IPS DF 6.9 (cell line): Measurements from ENCODE around the gene IFT57.
"Not testable (repeated sequence)": the region's sequence is repeated elsewhere in the genome, so short reads cannot be mapped to it uniquely, and the experiment has no call there.

Experiments used
- DNase-seq: peaks from one replicate; pipeline ENCODE4 v3.0.0-alpha.2; 2013; ENCODE audit warnings: low read depth, low spot score
- H3K27ac ChIP-seq: one replicate; pipeline ENCODE4 v1.5.1; 2013; ENCODE audit warnings: low read length, control low read depth
- H3K27me3 ChIP-seq: 2 replicates; pipeline ENCODE4 v1.6.1; 2013; ENCODE audit warnings: mild to moderate bottlenecking, low read length; ENCODE audit not compliant: control insufficient read depth, insufficient read depth
- H3K36me3 ChIP-seq: 2 replicates; pipeline ENCODE4 v1.6.1; 2013; ENCODE audit warnings: low read length; ENCODE audit not compliant: control insufficient read depth, insufficient read depth
- H3K4me1 ChIP-seq: 2 replicates; pipeline ENCODE4 v1.6.1; 2013; ENCODE audit warnings: low read length; ENCODE audit not compliant: control insufficient read depth, insufficient read depth
- H3K4me3 ChIP-seq: 2 replicates; pipeline ENCODE4 v1.5.1; 2013; ENCODE audit warnings: mild to moderate bottlenecking, low read length
- H3K9me3 ChIP-seq: 2 replicates; pipeline ENCODE4 v1.6.1; 2013; ENCODE audit warnings: low read length, inconsistent platforms; ENCODE audit not compliant: control insufficient read depth, insufficient read depth
- WGBS: extraction: QIAGEN DNeasy Blood & Tissue Kit; methylation state at CpG from one replicate; pipeline ENCODE4 v1.1.7; 2013; ENCODE audit warnings: mixed read lengths, missing lambda C conversion rate; ENCODE audit not compliant: insufficient read length, insufficient coverage; 5-methylcytosine and 5-hydroxymethylcytosine counted together

Gene IFT57, protein sequence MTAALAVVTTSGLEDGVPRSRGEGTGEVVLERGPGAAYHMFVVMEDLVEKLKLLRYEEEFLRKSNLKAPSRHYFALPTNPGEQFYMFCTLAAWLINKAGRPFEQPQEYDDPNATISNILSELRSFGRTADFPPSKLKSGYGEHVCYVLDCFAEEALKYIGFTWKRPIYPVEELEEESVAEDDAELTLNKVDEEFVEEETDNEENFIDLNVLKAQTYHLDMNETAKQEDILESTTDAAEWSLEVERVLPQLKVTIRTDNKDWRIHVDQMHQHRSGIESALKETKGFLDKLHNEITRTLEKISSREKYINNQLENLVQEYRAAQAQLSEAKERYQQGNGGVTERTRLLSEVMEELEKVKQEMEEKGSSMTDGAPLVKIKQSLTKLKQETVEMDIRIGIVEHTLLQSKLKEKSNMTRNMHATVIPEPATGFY

DNA sequence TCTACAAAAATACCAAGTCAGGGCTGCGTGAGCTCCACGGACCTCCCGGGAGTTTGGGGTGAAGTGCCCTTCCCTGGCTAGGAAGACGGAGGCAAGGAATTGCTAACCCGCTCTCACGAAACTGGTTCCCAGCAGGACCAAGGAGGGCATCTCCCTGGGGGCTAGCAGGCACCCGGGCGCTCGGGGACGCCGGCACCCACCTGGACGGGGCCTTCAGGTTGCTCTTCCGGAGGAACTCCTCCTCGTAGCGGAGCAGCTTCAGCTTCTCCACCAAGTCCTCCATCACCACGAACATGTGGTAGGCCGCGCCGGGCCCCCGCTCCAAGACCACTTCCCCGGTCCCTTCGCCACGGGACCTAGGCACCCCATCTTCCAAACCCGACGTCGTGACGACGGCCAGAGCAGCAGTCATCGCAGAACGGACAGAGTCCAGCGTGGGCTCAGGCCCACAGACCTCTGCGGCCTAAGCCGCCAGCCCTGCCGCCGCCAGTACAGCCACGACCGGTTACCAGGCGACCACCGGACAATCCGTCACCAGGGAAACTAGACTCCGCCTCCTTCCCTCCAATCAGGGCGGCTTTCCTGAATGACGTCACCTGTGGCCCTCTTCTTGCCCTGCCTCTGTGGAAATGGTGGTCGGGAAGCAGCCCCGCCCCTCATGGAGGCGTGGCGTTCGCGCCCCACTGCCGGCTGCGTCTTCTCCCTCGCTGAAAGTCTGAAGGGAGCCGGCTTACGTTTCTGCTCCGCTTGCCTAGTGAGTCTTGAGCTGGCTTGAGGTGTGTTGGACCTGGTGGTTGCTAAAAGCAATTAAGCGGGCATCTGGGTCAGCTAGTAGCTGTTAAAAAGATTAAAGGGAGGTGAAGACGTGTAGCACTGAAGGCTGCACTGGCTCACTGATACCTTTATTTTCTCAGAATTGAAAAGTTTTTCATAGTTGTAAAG, at the start of gene IFT57:
Gene IFT57 (minus strand): TSS at position 514 of the 942 bp plus-strand sequence. CDS start 102 bp downstream, at position 412.
- DNase-seq: peak; percentile 95
- Histone ChIP-seq H3K27ac (no peak within 1 kb of the TSS), H3K27me3 (no peaks in the 10 kb centered on the region), H3K4me3 (peak within 1 kb of the TSS; percentile 91), H3K4me1 (no peaks in the 10 kb centered on the region), H3K36me3 (no peaks in the 10 kb centered on the region), H3K9me3 (no peaks in the 10 kb centered on the region)
- WGBS: no CpG with 5 or more reads among the region's 57 CpGs

DNA sequence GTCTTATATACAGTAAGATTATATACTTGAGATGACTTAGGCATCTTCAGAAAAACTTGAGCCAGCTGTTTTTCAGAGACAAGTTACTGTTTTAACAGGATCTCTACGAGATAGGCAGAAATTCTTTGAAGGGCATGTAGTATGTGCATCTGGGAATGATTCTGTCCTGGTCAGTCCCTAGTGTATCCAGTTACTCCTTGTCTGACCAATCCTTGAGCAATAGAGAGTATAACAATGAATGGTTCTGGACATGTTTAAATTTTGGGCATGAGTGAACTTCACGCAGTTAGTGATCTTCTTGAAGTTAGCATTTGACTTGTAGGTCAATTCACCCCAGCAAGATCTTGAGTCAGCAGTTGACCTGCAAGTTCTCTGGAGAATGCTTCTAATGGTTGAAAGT, 49.4 kb upstream of the IFT57 start:
- no CpG with 5 or more reads among the region's 2 CpGs for WGBS

DNA sequence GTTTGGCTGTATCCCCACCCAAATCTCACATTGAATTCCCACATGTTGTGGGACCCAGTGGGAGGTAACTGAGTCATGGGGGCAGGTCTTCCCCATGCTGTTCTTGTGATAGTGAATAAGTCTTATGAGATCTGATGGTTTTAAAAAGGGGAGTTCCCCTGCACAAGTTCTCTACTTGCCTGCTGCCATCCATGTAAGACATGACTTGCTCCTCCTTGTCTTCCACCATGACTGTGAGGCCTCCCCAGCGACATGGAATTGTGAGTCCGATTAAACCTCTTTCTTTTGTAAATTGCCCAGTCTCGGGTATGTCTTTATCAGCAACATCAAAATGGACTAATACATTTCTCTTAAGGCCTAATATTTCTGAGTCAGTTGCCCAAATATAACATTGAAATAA, 46.0 kb upstream of the IFT57 start:
- H3K36me3 ChIP-seq, H3K27me3 ChIP-seq, H3K4me1 ChIP-seq, H3K27ac ChIP-seq, DNase-seq, H3K9me3 ChIP-seq, H3K4me3 ChIP-seq: not testable (repeated sequence)
- no CpG with 5 or more reads among the region's 3 CpGs for WGBS

More for the DNA sequence above, 49.4 kb upstream of the IFT57 start:
- H3K27ac ChIP-seq: no peak overlapping the region
- no peaks in the 10 kb centered on the region for H3K9me3 ChIP-seq
- no peak for DNase-seq
- H3K4me3 ChIP-seq: no peak overlapping the region
- no peaks in the 10 kb centered on the region for H3K36me3 ChIP-seq
- no peaks in the 10 kb centered on the region for H3K27me3 ChIP-seq
- no peaks in the 10 kb centered on the region for H3K4me1 ChIP-seq

DNA sequence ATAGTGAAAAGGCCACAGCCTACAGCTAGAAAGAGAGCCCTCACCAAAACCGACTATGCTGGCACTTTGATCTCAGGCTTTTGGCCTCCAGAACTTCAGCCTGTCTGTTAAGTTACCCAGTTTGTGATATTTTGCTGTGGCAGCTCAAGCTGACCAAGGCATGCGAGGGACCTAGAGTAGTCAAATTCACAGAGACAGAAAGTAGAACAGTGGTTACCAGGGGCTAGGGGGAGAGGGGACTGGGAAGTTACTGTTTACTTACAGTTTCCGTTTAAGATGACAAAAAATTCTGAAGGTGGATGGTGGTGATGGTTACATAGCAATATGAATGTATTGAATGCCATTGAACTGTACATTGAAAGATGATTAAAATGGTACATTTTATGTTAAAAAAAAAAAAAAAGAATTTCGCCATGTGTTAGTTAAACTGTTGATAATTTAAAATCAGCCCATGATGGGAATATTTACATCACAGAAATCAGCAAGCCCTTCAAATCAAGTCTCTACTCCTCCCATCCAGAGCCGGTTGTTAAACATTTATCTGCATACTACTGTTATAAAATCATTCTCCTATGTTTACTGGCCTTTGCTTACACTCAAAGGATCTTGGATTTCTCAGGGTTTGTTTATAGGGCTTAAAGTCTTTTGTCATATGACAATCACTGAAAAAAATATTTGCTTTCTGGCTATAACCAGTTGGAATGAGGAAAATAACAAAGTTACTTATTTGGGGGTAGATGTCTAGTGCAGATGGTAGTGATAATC, 42.5 kb upstream of the IFT57 start:
- not testable (repeated sequence) for DNase-seq, H3K4me3 ChIP-seq, H3K9me3 ChIP-seq, H3K27me3 ChIP-seq, H3K36me3 ChIP-seq, H3K27ac ChIP-seq, H3K4me1 ChIP-seq
- no CpG with 5 or more reads among the region's 5 CpGs for WGBS

GRCh38 chr3:108255131-108255530, 32.9 kb upstream of the IFT57 start:
- Histone ChIP-seq H3K4me3 (no peak overlapping the region), H3K27ac (no peak overlapping the region), H3K9me3 (no peaks in the 10 kb centered on the region), H3K36me3 (no peaks in the 10 kb centered on the region), H3K27me3 (no peaks in the 10 kb centered on the region), H3K4me1 (no peaks in the 10 kb centered on the region)
- DNase-seq: no peak

DNA sequence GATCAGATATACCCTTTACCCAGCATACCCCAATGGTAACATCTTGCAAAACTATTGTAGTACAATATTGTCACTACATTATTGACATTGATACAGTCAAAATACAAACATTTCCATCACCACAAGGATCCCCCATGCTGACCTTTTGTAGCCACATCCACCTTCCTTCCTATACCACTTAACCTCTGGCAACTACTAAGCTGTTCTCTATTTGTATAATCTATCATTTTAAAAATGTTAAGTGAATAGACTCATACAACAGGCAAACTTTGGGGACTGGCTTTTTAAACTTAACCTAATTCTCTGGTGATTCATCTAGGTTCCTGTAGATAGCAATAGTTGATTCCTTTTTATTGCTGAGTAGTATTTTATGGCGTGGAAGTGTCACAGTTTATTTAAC, 29.6 kb upstream of the IFT57 start:
- no CpG with 5 or more reads among the region's 1 CpG for WGBS
- Histone ChIP-seq H3K4me3 (no peak overlapping the region), H3K36me3 (no peaks in the 10 kb centered on the region), H3K27ac (no peak overlapping the region), H3K9me3 (no peaks in the 10 kb centered on the region), H3K27me3 (no peaks in the 10 kb centered on the region), H3K4me1 (no peaks in the 10 kb centered on the region)
- DNase-seq: no peak

- no peaks in the 10 kb centered on the region for H3K27me3 ChIP-seq
- H3K4me1 ChIP-seq: no peaks in the 10 kb centered on the region
- DNase-seq: no peak
- no peaks in the 10 kb centered on the region for H3K36me3 ChIP-seq
- no peak overlapping the region for H3K27ac ChIP-seq
- WGBS: no CpG with 5 or more reads among the region's 4 CpGs
- H3K9me3 ChIP-seq: no peaks in the 10 kb centered on the region
- no peak overlapping the region for H3K4me3 ChIP-seq
These were observed 29.0 kb upstream of the IFT57 start for GRCh38 chr3:108251265-108251664.

DNA sequence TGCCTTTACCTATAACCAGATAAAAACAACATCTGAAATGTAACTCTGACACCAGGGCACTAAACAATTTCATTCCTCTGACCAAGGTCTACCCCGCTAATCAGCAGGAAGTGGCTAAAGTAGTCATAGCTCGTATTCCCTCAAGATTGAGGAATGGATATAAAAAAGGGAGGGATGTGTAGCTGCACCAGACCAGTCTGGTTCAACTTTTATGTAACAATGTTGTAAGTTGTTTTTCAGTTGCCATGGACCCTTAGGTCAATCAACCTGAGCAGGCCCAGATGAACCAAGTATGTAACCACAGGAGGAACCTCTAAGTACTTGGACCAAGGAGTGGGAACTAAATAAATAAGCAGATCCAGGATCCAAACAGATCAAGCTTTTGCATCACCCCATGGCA, 28.4 kb upstream of the IFT57 start:
- no peak for DNase-seq
- no peak overlapping the region for H3K27ac ChIP-seq
- H3K4me1 ChIP-seq: no peaks in the 10 kb centered on the region
- no peaks in the 10 kb centered on the region for H3K9me3 ChIP-seq
- no peaks in the 10 kb centered on the region for H3K27me3 ChIP-seq
- no CpG with 5 or more reads among the region's 2 CpGs for WGBS
- no peaks in the 10 kb centered on the region for H3K36me3 ChIP-seq
- no peak overlapping the region for H3K4me3 ChIP-seq

DNA sequence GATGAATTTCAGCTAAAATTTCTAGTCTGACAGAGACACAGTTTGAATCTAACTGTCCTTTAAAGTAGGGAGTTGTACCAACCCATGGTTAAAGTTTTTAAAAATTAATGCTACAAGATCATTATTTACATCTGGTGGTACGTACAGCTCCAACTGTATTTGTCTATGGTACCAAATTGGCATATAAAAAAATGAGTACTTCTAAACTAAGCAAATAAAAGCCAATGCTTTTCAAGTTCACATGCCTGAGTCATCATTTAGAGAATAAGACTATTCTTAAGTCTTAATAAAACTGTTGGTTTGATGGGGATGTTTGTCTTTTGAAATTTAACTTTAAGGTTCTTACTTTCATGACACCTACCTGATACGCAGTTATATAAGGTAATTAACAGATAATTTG, 21.0 kb upstream of the IFT57 start:
- Histone ChIP-seq H3K27ac (no peak overlapping the region), H3K27me3 (no peaks in the 10 kb centered on the region), H3K9me3 (no peaks in the 10 kb centered on the region), H3K4me1 (no peaks in the 10 kb centered on the region), H3K36me3 (no peaks in the 10 kb centered on the region), H3K4me3 (no peak overlapping the region)
- no CpG with 5 or more reads among the region's 2 CpGs for WGBS
- no peak for DNase-seq

DNA sequence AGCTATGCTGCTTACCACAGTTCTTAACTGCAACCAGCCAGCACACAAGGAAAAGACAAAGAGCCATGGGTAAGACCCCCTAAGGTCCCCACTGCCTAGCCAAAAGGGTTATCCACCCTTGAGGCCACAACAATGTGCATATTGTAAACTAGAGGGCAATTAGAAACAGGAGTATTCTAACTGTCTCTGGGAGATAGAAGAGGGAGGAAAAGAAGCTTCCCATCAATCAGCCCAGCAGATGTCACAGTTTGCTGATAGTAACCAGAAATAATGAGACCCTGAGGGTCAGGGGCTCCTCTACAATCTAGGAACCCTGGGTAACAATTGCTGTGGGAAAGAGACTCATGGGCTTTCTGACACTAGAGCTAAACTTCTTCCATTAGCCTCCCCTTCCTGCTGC, 20.6 kb upstream of the IFT57 start:
- Histone ChIP-seq H3K4me1 (no peaks in the 10 kb centered on the region), H3K27me3 (no peaks in the 10 kb centered on the region), H3K9me3 (no peaks in the 10 kb centered on the region), H3K36me3 (no peaks in the 10 kb centered on the region), H3K4me3 (no peak overlapping the region), H3K27ac (no peak overlapping the region)
- no peak for DNase-seq
